GM12878 (cell line): ENCODE data around the gene NIPAL3. TPM values are rescaled to one million over a fixed set of nuclear protein-coding genes. Genes with fewer than 3 reads are reported as not detected.

Experiments used
- ATAC-seq: fragments of 200-7000 bp; cut with Tn5 transposase; 3 replicates; pipeline ENCODE4 v1.9.1; 2020; ENCODE audit warnings: mild to moderate bottlenecking, moderate library complexity
- BruUV-seq: library from RNA; stranded (reverse); fragments of 400-500 nt; replicated peaks from 2 replicates; lab custom pipeline; 2021; lab: Mats Ljungman, UMichigan
- CTCF ChIA-PET: fragments of 300-600 bp; sonication (Branson Sonifier 250); formaldehyde crosslinking; extraction: SDS; loops from one replicate; lab custom pipeline; 2021; ENCODE audit warnings: inconsistent platforms; lab: Yijun Ruan, JAX
- POLR2A ChIA-PET: fragments of 350-600 bp; formaldehyde crosslinking; extraction: SDS; loops from one replicate; lab custom pipeline; 2021; ENCODE audit warnings: inconsistent platforms; lab: Charles Lee
- RAD21 ChIA-PET: fragments of 300-600 bp; sonication (Branson Sonifier 250); formaldehyde crosslinking; loops from one replicate; lab custom pipeline; 2023; ENCODE audit warnings: antibody characterized with exemption; ENCODE audit not compliant: unreplicated experiment; lab: Charles Lee
- SMC1A ChIA-PET: fragments of 300-600 bp; sonication (Branson Sonifier 250); formaldehyde crosslinking; loops from one replicate; lab custom pipeline; 2023; ENCODE audit not compliant: unreplicated experiment, uncharacterized antibody; lab: Charles Lee
- DNase-seq: peaks from one replicate; pipeline ENCODE4 v3.0.0-alpha.2; 2011; ENCODE audit warnings: low read depth, low spot score
- FAIRE-seq: peaks from 3 replicates; lab custom pipeline; 2011; peaks lifted over from hg19 to GRCh38; lab: Jason Lieb, UNC
- H2AFZ ChIP-seq: 2 replicates; pipeline ENCODE4 v1.6.0; 2011; ENCODE audit warnings: low read depth, low read length, control low read depth; ENCODE audit not compliant: control insufficient read depth
- H3K27ac ChIP-seq: 2 replicates; pipeline ENCODE4 v1.5.1; 2011; ENCODE audit warnings: control low read depth; ENCODE audit not compliant: control insufficient read depth, insufficient read depth
- H3K27me3 ChIP-seq, 2 experiments: replicated peaks in 1 of 2; 2 replicates each; pipeline versions ENCODE4 v1.6.0 to v1.6.1; 2011; ENCODE audit warnings: low read length in 1 of 2; ENCODE audit not compliant: control insufficient read depth in 2 of 2, insufficient read depth in 2 of 2
- H3K36me3 ChIP-seq, 2 experiments: 2 replicates each; pipeline ENCODE4 v1.5.1; 2011; ENCODE audit warnings: low read length in 1 of 2; ENCODE audit not compliant: control insufficient read depth in 2 of 2, insufficient read depth in 2 of 2
- H3K4me1 ChIP-seq: 2 replicates; pipeline ENCODE4 v1.6.1; 2011; ENCODE audit warnings: mild to moderate bottlenecking, low read length, moderate library complexity, mixed read lengths; ENCODE audit not compliant: control insufficient read depth, insufficient read depth
- H3K4me2 ChIP-seq: 2 replicates; pipeline ENCODE4 v1.6.0; 2011; ENCODE audit warnings: control low read depth; ENCODE audit not compliant: control insufficient read depth, insufficient read depth
- H3K4me3 ChIP-seq: fragments of 200-600 bp; sonication (generic); 2 replicates; pipeline ENCODE4 v1.5.1; 2016
- H3K79me2 ChIP-seq: 2 replicates; pipeline ENCODE4 v1.6.0; 2011; ENCODE audit warnings: low read length; ENCODE audit not compliant: control insufficient read depth, insufficient read depth
- H3K9ac ChIP-seq: 2 replicates; pipeline ENCODE4 v1.8.0; 2011; ENCODE audit warnings: low read length, control low read depth, mixed read lengths; ENCODE audit not compliant: control insufficient read depth, insufficient read depth
- H3K9me3 ChIP-seq: replicated peaks from 3 replicates; pipeline ENCODE4 v1.5.1; 2011; ENCODE audit warnings: mild to moderate bottlenecking, low read length; ENCODE audit not compliant: control insufficient read depth, insufficient read depth
- H4K20me1 ChIP-seq: 2 replicates; pipeline ENCODE4 v1.6.0; 2011; ENCODE audit not compliant: control insufficient read depth, insufficient read depth
- ATF7 ChIP-seq: fragments of 450-650 bp; IDR thresholded peaks from 2 replicates; pipeline ENCODE4 v1.6.1; 2016; ENCODE audit warnings: low read depth, mild to moderate bottlenecking
- CUX1 ChIP-seq: IDR thresholded peaks from 2 replicates; pipeline ENCODE4 v1.6.1; 2012; ENCODE audit warnings: improper control_type of control experiment, low read depth, low read length; ENCODE audit not compliant: insufficient replicate concordance
- EP300 ChIP-seq, 2 experiments: fragments of 150-350 bp in 1 of 2; IDR thresholded peaks; 2 replicates each; pipeline ENCODE4 v1.6.1; 2011 to 2012; ENCODE audit warnings: low read depth in 2 of 2, low read length in 2 of 2, borderline replicate concordance in 1 of 2, improper control_type of control experiment in 1 of 2, inconsistent platforms in 1 of 2; ENCODE audit not compliant: control insufficient read depth in 1 of 2
- HDAC2 ChIP-seq: fragments of 200-600 bp; sonication (generic); IDR thresholded peaks from 2 replicates; pipeline ENCODE4 v1.6.1; 2017
- NBN ChIP-seq: fragments of 450-650 bp; IDR thresholded peaks from 2 replicates; pipeline ENCODE4 v1.6.1; 2016
- NRF1 ChIP-seq: conservative IDR thresholded peaks from 2 replicates; pipeline ENCODE4 v1.6.1; 2011; ENCODE audit warnings: mild to moderate bottlenecking, low read depth, low read length, improper control_type of control experiment
- RAD51 ChIP-seq: fragments of 450-650 bp; IDR thresholded peaks from 2 replicates; pipeline ENCODE4 v1.6.1; 2016; ENCODE audit warnings: moderate library complexity, mild to moderate bottlenecking, inconsistent platforms
- SIN3A ChIP-seq: IDR thresholded peaks from 2 replicates; pipeline ENCODE4 v1.6.1; 2012; ENCODE audit warnings: low read depth, low read length, improper control_type of control experiment
- STAT1 ChIP-seq: fragments of 450-650 bp; conservative IDR thresholded peaks from 2 replicates; pipeline ENCODE4 v1.6.1; 2014; ENCODE audit warnings: antibody characterized with exemption, mild to moderate bottlenecking
- TAF1 ChIP-seq: IDR thresholded peaks from 2 replicates; pipeline ENCODE4 v1.6.1; 2011; ENCODE audit warnings: mild to moderate bottlenecking, low read depth, low read length, borderline replicate concordance
- TARDBP ChIP-seq: IDR thresholded peaks from 2 replicates; pipeline ENCODE4 v1.6.1; 2016; ENCODE audit warnings: borderline replicate concordance
- TCF7 ChIP-seq: IDR thresholded peaks from 2 replicates; pipeline ENCODE4 v1.6.1; 2014; ENCODE audit warnings: antibody characterized with exemption, borderline replicate concordance
- WGBS: methylation state at CpG from one replicate; pipeline ENCODE4 v1.1.6; 2016; ENCODE audit warnings: low lambda C conversion rate; ENCODE audit not compliant: insufficient replicate concordance, insufficient coverage; ENCODE audit errors: missing lambda C conversion rate; 5-methylcytosine and 5-hydroxymethylcytosine counted together
- in situ Hi-C: fragments of 300-500 bp; cut with MboI; formaldehyde crosslinking; loops from 9 replicates; pipeline ENCODE4 v1.14.3; 2018; ENCODE audit warnings: mixed read lengths
- intact Hi-C: fragments of 100-400 bp; cut with micrococcal nuclease; formaldehyde crosslinking; loops from one replicate; pipeline ENCODE4 v1.14.2; 2022; ENCODE audit not compliant: unreplicated experiment
- polyA plus RNA-seq, 11 experiments: library from polyadenylated mRNA; depleted of rRNA in 4 of 11; unstranded in 6 of 11; stranded (reverse) in 5 of 11; fragments of >200 nt; fragmentation: Nextera tagmentation in 4 of 11; fragmentation: Illumina TruSeq in 1 of 11; extraction: Ambion mirVana in 4 of 11; extraction: Trizol in 1 of 11; gene quantifications; 1 replicate in 1 of 11; 2 replicates in 10 of 11; pipeline versions ENCODE4 v1.2.1 to v1.2.3, GENCODE V29; 2011 to 2016; ENCODE audit warnings: inconsistent platforms in 2 of 11, missing spikeins in 2 of 11, low read depth in 1 of 11
- total RNA-seq, 4 experiments: library from RNA; depleted of rRNA in 3 of 4; stranded (reverse); fragments of >200 nt in 3 of 4; fragmentation: Illumina TruSeq in 1 of 4; extraction: Trizol in 1 of 4; gene quantifications; 2 replicates each; pipeline versions ENCODE4 v1.2.1 to v1.2.3, GENCODE V29; 2013 to 2021

The NIPAL3 gene
- total and polyA plus RNA-seq, 10 of the 15 experiments (the other 5 are each of a cell fraction or from before 2014, with no cell fraction given) = 2.1 to 9.4 (median 4.2) TPM

GRCh38 chr1:24475700-24476099 lies 60.1 kb downstream of the NIPAL3 start:
- no peak overlapping the region for H3K27ac ChIP-seq
- BruUV-seq = no TSS peak
- H3K4me2 ChIP-seq = no peak overlapping the region
- no peaks in the 10 kb centered on the region for H3K9me3 ChIP-seq
- SMC1A ChIA-PET = no interaction called here
- H3K4me3 ChIP-seq = no peak overlapping the region
- no peak for FAIRE-seq
- CTCF ChIA-PET = interaction anchor here (1.7 kb wide), 1 partner anchor 60 kb away, joined by 8 read pairs; the partner anchor contains the start of gene NIPAL3
- in situ Hi-C loops (no loop called here), intact Hi-C loops (no loop called here)
- no peak overlapping the region for H3K9ac ChIP-seq
- H3K79me2 ChIP-seq = no peaks in the 10 kb centered on the region
- POLR2A ChIA-PET = interaction anchor here (0.6 kb wide), 1 partner anchor 545 kb away, joined by 4 read pairs; no protein-coding TSS in a partner anchor
- no peak overlapping the region for H2AFZ ChIP-seq
- no peaks in the 10 kb centered on the region for H3K27me3 ChIP-seq
- TF ChIP-seq TARDBP = no peak
- TF ChIP-seq NRF1 = no peak
- TF ChIP-seq SIN3A = no peak
- TF ChIP-seq EP300 (IDR thresholded peaks at IDR 0.05; ENCODE audit: borderline replicate concordance in 1 of 2, control insufficient read depth in 1 of 2, low read depth in 2 of 2, low read length in 2 of 2) = no peak
- no peak for TF ChIP-seq TAF1
- no peak for TF ChIP-seq TCF7
- no peak for TF ChIP-seq NBN
- no peak for TF ChIP-seq CUX1
- no peak for TF ChIP-seq HDAC2
- no peak for TF ChIP-seq ATF7
- TF ChIP-seq STAT1 = no peak
- no peak for TF ChIP-seq RAD51
- ATAC-seq = no peak
- H4K20me1 ChIP-seq = no peaks in the 10 kb centered on the region
- H3K36me3 ChIP-seq = no peaks in the 10 kb centered on the region
- H3K4me1 ChIP-seq = peaks cover 2% of the 10 kb centered on the region; the same call in 1 of the 2 replicates
- DNase-seq = no peak
- 97% methylated on average over 3 of the region's 4 CpGs for WGBS
- RAD21 ChIA-PET = no interaction called here
